GM04504 (cell line): Measurements from ENCODE around the gene NTN1.

Experiments
- DNase-seq: peaks from one replicate; pipeline ENCODE4 v3.0.0-alpha.2; 2012; ENCODE audit warnings: low read depth

The NTN1 gene

GRCh38 chr17:9279893-9280292 lies 258.6 kb downstream of the NTN1 start:
- DNase-seq = no peak

- DNase-seq = no peak
These were observed 262.6 kb downstream of the NTN1 start for GRCh38 chr17:9283909-9284308.

GRCh38 chr17:9284884-9285283 lies 263.6 kb downstream of the NTN1 start:
- DNase-seq = no peak

- no peak for DNase-seq
These were observed 264.5 kb downstream of the NTN1 start for GRCh38 chr17:9285602-9286427.

GRCh38 chr17:9286434-9286833 lies 265.1 kb downstream of the NTN1 start:
- DNase-seq = no peak

GRCh38 chr17:9287306-9287705 lies 266.0 kb downstream of the NTN1 start:
- no peak for DNase-seq

- no peak for DNase-seq
These were observed 268.9 kb downstream of the NTN1 start for GRCh38 chr17:9290226-9290613.

GRCh38 chr17:9291912-9292560 lies 270.7 kb downstream of the NTN1 start:
- no peak for DNase-seq

GRCh38 chr17:9292561-9292941 lies 271.2 kb downstream of the NTN1 start:
- no peak for DNase-seq
